ENCODE measurements around the gene BABAM2.

DNA sequence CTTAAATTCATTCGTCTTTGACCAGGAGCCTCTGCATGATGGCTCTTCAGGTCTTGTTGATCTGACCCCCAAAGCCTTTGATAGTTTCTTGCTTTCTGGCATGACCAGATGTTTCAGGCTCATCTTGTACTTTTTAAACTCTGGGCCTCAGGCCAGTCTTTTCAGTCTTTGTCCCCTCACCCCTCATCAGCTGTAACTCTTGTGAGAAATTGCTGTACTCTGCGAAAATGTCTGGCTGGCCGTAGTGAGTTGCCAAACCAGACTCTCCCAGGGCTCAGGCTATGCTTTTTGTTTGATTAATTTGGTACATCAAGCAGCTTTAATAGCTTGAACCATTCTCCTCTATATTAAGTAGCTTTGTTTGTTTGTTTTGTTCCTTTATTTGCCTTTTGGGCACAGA is 75.9 kb downstream of the BABAM2 start:
- TF ChIP-seq, protein P1, sequence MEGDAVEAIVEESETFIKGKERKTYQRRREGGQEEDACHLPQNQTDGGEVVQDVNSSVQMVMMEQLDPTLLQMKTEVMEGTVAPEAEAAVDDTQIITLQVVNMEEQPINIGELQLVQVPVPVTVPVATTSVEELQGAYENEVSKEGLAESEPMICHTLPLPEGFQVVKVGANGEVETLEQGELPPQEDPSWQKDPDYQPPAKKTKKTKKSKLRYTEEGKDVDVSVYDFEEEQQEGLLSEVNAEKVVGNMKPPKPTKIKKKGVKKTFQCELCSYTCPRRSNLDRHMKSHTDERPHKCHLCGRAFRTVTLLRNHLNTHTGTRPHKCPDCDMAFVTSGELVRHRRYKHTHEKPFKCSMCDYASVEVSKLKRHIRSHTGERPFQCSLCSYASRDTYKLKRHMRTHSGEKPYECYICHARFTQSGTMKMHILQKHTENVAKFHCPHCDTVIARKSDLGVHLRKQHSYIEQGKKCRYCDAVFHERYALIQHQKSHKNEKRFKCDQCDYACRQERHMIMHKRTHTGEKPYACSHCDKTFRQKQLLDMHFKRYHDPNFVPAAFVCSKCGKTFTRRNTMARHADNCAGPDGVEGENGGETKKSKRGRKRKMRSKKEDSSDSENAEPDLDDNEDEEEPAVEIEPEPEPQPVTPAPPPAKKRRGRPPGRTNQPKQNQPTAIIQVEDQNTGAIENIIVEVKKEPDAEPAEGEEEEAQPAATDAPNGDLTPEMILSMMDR (IDR thresholded peaks at IDR 0.05), result no peak
- no peak for TF ChIP-seq EZH2 (IDR thresholded peaks at IDR 0.05)
- no peak for TF ChIP-seq EZH2phosphoT487 (IDR thresholded peaks at IDR 0.05)

Measured in neural progenitor cell (in vitro differentiated cells).